ENCODE data around the gene GPR89A. TPM values are rescaled to one million over a fixed set of nuclear protein-coding genes. Genes with fewer than 3 reads are reported as not detected.
"Not testable (repeated sequence)": the region's sequence is repeated elsewhere in the genome, so short reads cannot be mapped to it uniquely, and the experiment has no call there.

The GPR89A gene
- total RNA-seq, 1 donor from 2014 or later = 31.5 TPM

GRCh38 chr1:145716641-145717345 is 109.0 kb downstream of the GPR89A start:
- TF ChIP-seq CTCF (IDR thresholded peaks at IDR 0.05; ENCODE audit: unreplicated experiment) = no peak
- H3K27ac Mint-ChIP-seq = no peak overlapping the region
- no peaks in the 10 kb centered on the region for H3K9me3 Mint-ChIP-seq
- DNase-seq (ENCODE audit: low spot score in 2 of 2, unreplicated experiment in 2 of 2) = no peak
- H3K36me3 Mint-ChIP-seq = no peaks in the 10 kb centered on the region
- H3K4me3 Mint-ChIP-seq = no peak overlapping the region
- peaks cover 11% of the 10 kb centered on the region for H3K4me1 Mint-ChIP-seq
- H3K27me3 Mint-ChIP-seq (ENCODE audit: low read depth) = peaks cover 9% of the 10 kb centered on the region

GRCh38 chr1:145717833-145718232 is 110.0 kb downstream of the GPR89A start:
- no peaks in the 10 kb centered on the region for H3K9me3 Mint-ChIP-seq
- H3K4me3 Mint-ChIP-seq = no peak overlapping the region
- no peak for DNase-seq (ENCODE audit: low spot score in 2 of 2, unreplicated experiment in 2 of 2)
- H3K36me3 Mint-ChIP-seq = no peaks in the 10 kb centered on the region
- H3K4me1 Mint-ChIP-seq = peaks cover 11% of the 10 kb centered on the region
- no peak overlapping the region for H3K27ac Mint-ChIP-seq
- H3K27me3 Mint-ChIP-seq (ENCODE audit: low read depth) = peaks cover 10% of the 10 kb centered on the region
- TF ChIP-seq CTCF (IDR thresholded peaks at IDR 0.05; ENCODE audit: unreplicated experiment) = no peak

GRCh38 chr1:145718465-145718864 is 110.7 kb downstream of the GPR89A start:
- not testable (repeated sequence) for H3K36me3 Mint-ChIP-seq; DNase-seq (ENCODE audit: low spot score in 2 of 2, unreplicated experiment in 2 of 2); H3K27ac Mint-ChIP-seq; H3K4me3 Mint-ChIP-seq; H3K9me3 Mint-ChIP-seq
- Mint-ChIP-seq H3K4me1 (peaks cover 11% of the 10 kb centered on the region), H3K27me3 (ENCODE audit: low read depth) (peaks cover 13% of the 10 kb centered on the region)

- TF ChIP-seq CTCF (IDR thresholded peaks at IDR 0.05; ENCODE audit: unreplicated experiment) = no peak
- Mint-ChIP-seq H3K36me3 (no peaks in the 10 kb centered on the region), H3K27ac (no peak within 1 kb of the TSS), H3K9me3 (no peaks in the 10 kb centered on the region), H3K4me1 (peaks cover 11% of the 10 kb centered on the region), H3K4me3 (no peak within 1 kb of the TSS), H3K27me3 (ENCODE audit: low read depth) (peaks cover 13% of the 10 kb centered on the region)
- no peak for DNase-seq (ENCODE audit: low spot score in 2 of 2, unreplicated experiment in 2 of 2)
Observed at GRCh38 chr1:145719230-145720079, 111.7 kb downstream of the GPR89A start, which contains the start of gene CD160. Gene CD160 (plus strand): TSS chr1:145719499. CDS start chr1:145728328, 8,829 bp downstream.

Other genes starting within 250 kb of the GPR89A start
- gene NBPF20, start 182.4 kb upstream of the GPR89A start, total RNA-seq = 4.5 to 5.0 TPM (median 4.9 TPM) in 3 replicates
- 0.34 to 0.64 TPM (median 0.51 TPM) in 3 replicates for gene PDZK1, start 99.4 kb downstream of the GPR89A start, total RNA-seq
- gene CD160, start 111.5 kb downstream of the GPR89A start, total RNA-seq = 0.23 TPM in 1 of 3 replicates, not detected in the others
- 13.9 to 15.3 TPM (median 15.0 TPM) in 3 replicates for gene RNF115, start 216.1 kb downstream of the GPR89A start, total RNA-seq
- gene POLR3C, start 216.2 kb downstream of the GPR89A start, total RNA-seq = 32.5 to 34.2 TPM (median 33.5 TPM) in 3 replicates
- 4.7 to 5.4 TPM (median 5.3 TPM) in 3 replicates for gene NUDT17, start 237.6 kb downstream of the GPR89A start, total RNA-seq

Measured in mesothelial cell of epicardium (in vitro differentiated cells).